RKO (cell line): ENCODE measurements around the gene TFG.

Experiments
- DNase-seq: peaks from one replicate; pipeline ENCODE4 v3.0.0-alpha.2; 2016; ENCODE audit warnings: low spot score

TFG gene

GRCh38 chr3:100706365-100706764, 2.9 kb upstream of the TFG start:
- no peak for DNase-seq

- DNase-seq, result no peak
Measured at GRCh38 chr3:100708644-100708988, 678 bp upstream of the TFG start.

GRCh38 chr3:100709842-100710260, 557 bp downstream of the TFG start:
- DNase-seq, result peak; percentile 58

- peak; percentile 86 for DNase-seq
Measured at GRCh38 chr3:100710261-100710968, 1.1 kb downstream of the TFG start.

GRCh38 chr3:100715176-100715575, 5.9 kb downstream of the TFG start:
- DNase-seq, result no peak

- DNase-seq, result no peak
Measured at GRCh38 chr3:100717063-100717462, 7.8 kb downstream of the TFG start.

- DNase-seq, result no peak
Measured at GRCh38 chr3:100717637-100718487, 8.6 kb downstream of the TFG start.

GRCh38 chr3:100719136-100719535, 9.8 kb downstream of the TFG start:
- DNase-seq, result no peak

GRCh38 chr3:100720426-100720825, 11.1 kb downstream of the TFG start:
- no peak for DNase-seq

- DNase-seq, result no peak
Measured at GRCh38 chr3:100725935-100726513, 16.7 kb downstream of the TFG start.

GRCh38 chr3:100726706-100727105, 17.4 kb downstream of the TFG start:
- no peak for DNase-seq

- DNase-seq, result no peak
Measured at GRCh38 chr3:100730524-100730923, 21.2 kb downstream of the TFG start.

- DNase-seq, result no peak
Measured at GRCh38 chr3:100732435-100732834, 23.1 kb downstream of the TFG start.

- DNase-seq, result peak; percentile 33
Measured at GRCh38 chr3:100737334-100737733, 28.0 kb downstream of the TFG start.

GRCh38 chr3:100740207-100740606, 30.9 kb downstream of the TFG start:
- peak; percentile 38 for DNase-seq

- DNase-seq, result no peak
Measured at GRCh38 chr3:100743535-100743934, 34.2 kb downstream of the TFG start.

- no peak for DNase-seq
Measured at GRCh38 chr3:100744671-100745070, 35.4 kb downstream of the TFG start.

- no peak for DNase-seq
Measured at GRCh38 chr3:100745617-100746016, 36.3 kb downstream of the TFG start.

- no peak for DNase-seq
Measured at GRCh38 chr3:100746092-100746491, 36.8 kb downstream of the TFG start.

GRCh38 chr3:100748220-100748619, 38.9 kb downstream of the TFG start:
- no peak for DNase-seq

GRCh38 chr3:100748967-100749366, 39.7 kb downstream of the TFG start:
- DNase-seq, result no peak

GRCh38 chr3:100753846-100754245, 44.6 kb downstream of the TFG start:
- no peak for DNase-seq
